Transverse colon (tissue), 4 donors: ENCODE measurements around the gene SLC5A5. TPM values are rescaled to one million over a fixed set of nuclear protein-coding genes. Genes with fewer than 3 reads are reported as not detected.

Source experiments
- DNase-seq: peaks from one replicate; pipeline ENCODE4 v3.0.0-alpha.2; 2019
- H3K27ac ChIP-seq, 4 donors: fragments of 200-600 bp; sonication (generic); 2 replicates each; pipeline ENCODE4 v1.5.1; 2016 to 2018; ENCODE audit warnings: inconsistent platforms in 4 of 4
- H3K27me3 ChIP-seq: fragments of 200-600 bp; sonication (generic); 2 replicates; pipeline ENCODE4 v1.5.1; 2017; ENCODE audit warnings: inconsistent platforms
- H3K36me3 ChIP-seq, 4 donors: fragments of 200-600 bp; sonication (generic); 2 replicates each; pipeline ENCODE4 v1.5.1; 2017 to 2019; ENCODE audit warnings: inconsistent platforms in 4 of 4
- H3K4me1 ChIP-seq, 4 donors: fragments of 200-600 bp; sonication (generic); 2 replicates each; pipeline ENCODE4 v1.5.1; 2017 to 2020; ENCODE audit warnings: inconsistent platforms in 4 of 4
- H3K4me3 ChIP-seq, 4 donors: fragments of 200-600 bp; sonication (generic); 1 replicate in 1 of 4; 2 replicates in 3 of 4; pipeline versions ENCODE4 v1.5.1 to v1.6.1; 2017 to 2019; ENCODE audit warnings: inconsistent platforms in 4 of 4
- H3K9me3 ChIP-seq, 2 donors: fragments of 200-600 bp; sonication (generic); 2 replicates each; pipeline ENCODE4 v1.5.1; 2017 to 2019; ENCODE audit warnings: inconsistent platforms in 2 of 2
- CTCF ChIP-seq, 5 experiments: fragments of 200-600 bp in 3 of 5; fragments of 450-650 bp in 2 of 5; sonication (generic) in 3 of 5; IDR thresholded peaks; 1 replicate in 2 of 5; 2 replicates in 3 of 5; pipeline ENCODE4 v1.5.1; 2016 to 2017; ENCODE audit warnings: antibody characterized with exemption in 5 of 5, inconsistent platforms in 3 of 5, mild to moderate bottlenecking in 2 of 5, moderate library complexity in 1 of 5
- EP300 ChIP-seq: sonication (generic); formaldehyde crosslinking; IDR thresholded peaks from one replicate; pipeline ENCODE4 v1.6.1; 2017; ENCODE audit warnings: antibody characterized with exemption, low read depth
- POLR2A ChIP-seq: fragments of 450-650 bp; IDR thresholded peaks from one replicate; pipeline ENCODE4 v1.6.1; 2016; ENCODE audit warnings: antibody characterized with exemption, mild to moderate bottlenecking, moderate library complexity
- POLR2AphosphoS5 ChIP-seq, 3 donors: sonication (generic); formaldehyde crosslinking; IDR thresholded peaks; one replicate each; pipeline ENCODE4 v1.6.1; 2016; ENCODE audit warnings: antibody characterized with exemption in 3 of 3
- WGBS, 2 donors: methylation state at CpG; one replicate each; pipeline ENCODE4 v1.1.5; 2018; ENCODE audit warnings: low coverage in 1 of 2; 5-methylcytosine and 5-hydroxymethylcytosine counted together
- in situ Hi-C, 4 donors: fragments of 200-750 bp; cut with MboI; loops; one replicate each; pipeline versions ENCODE4 v1.15.0 to v1.15.1; 2017; ENCODE audit warnings: low sequenced_read_pairs in 3 of 4, low pct_ligation_motif_present in 1 of 4, low pct_unique_long_range_greater_than_20kb in 1 of 4
- intact Hi-C: fragments of 100-400 bp; cut with DNase I; formaldehyde crosslinking; loops from one replicate; pipeline ENCODE4 v1.15.1; 2023; ENCODE audit warnings: low total_unique reads
- total RNA-seq, 4 donors: library from RNA; depleted of rRNA; stranded (reverse); fragments of >200 nt; gene quantifications; one replicate each; pipeline ENCODE4 v1.1.0, GENCODE V29; 2016

The SLC5A5 gene
- total RNA-seq, 4 donors from 2014 or later = not detected

- H3K4me1 ChIP-seq = no peaks in the 10 kb centered on the region
- TF ChIP-seq EP300 = no peak
- no peak for TF ChIP-seq POLR2AphosphoS5 (IDR thresholded peaks at IDR 0.05)
- TF ChIP-seq CTCF (IDR thresholded peaks at IDR 0.05) = no peak
- no peak for TF ChIP-seq POLR2A
- H3K9me3 ChIP-seq = no peaks in the 10 kb centered on the region
- H3K27ac ChIP-seq = no peak overlapping the region
- WGBS, 2 donors = 76% methylated on average over 7 of the region's 7 CpGs; no CpG with 5 or more reads in 1 of the 2 donors
- in situ Hi-C loops = no loop called here
- H3K36me3 ChIP-seq = no peaks in the 10 kb centered on the region
- no peak overlapping the region for H3K4me3 ChIP-seq
- intact Hi-C loops = no loop called here
- no peak for DNase-seq
- H3K27me3 ChIP-seq = peaks cover 20% of the 10 kb centered on the region
These were observed 16.5 kb downstream of the SLC5A5 start for GRCh38 chr19:17888260-17888659.

- in situ Hi-C loops (no loop called here), intact Hi-C loops (no loop called here)
- whole genome bisulfite sequencing, 2 donors = 31 to 34% methylated on average over 8 to 18 of the region's 18 CpGs
- Histone ChIP-seq H3K4me1 (no peaks in the 10 kb centered on the region), H3K36me3 (no peaks in the 10 kb centered on the region), H3K27ac (no peak overlapping the region), H3K27me3 (peaks cover 25% of the 10 kb centered on the region), H3K4me3 (no peak overlapping the region), H3K9me3 (no peaks in the 10 kb centered on the region)
- TF ChIP-seq CTCF (IDR thresholded peaks at IDR 0.05) (no peak), EP300 (no peak), POLR2AphosphoS5 (IDR thresholded peaks at IDR 0.05) (no peak), POLR2A (no peak)
- DNase-seq = no peak
These were observed 18.0 kb downstream of the SLC5A5 start for GRCh38 chr19:17889609-17890214.

GRCh38 chr19:17893766-17894165 lies 22.0 kb downstream of the SLC5A5 start:
- no peak overlapping the region for H3K4me3 ChIP-seq
- in situ Hi-C loops = no loop called here
- intact Hi-C loops = no loop called here
- no peaks in the 10 kb centered on the region for H3K4me1 ChIP-seq
- no peaks in the 10 kb centered on the region for H3K9me3 ChIP-seq
- H3K27ac ChIP-seq = no peak overlapping the region
- no peaks in the 10 kb centered on the region for H3K36me3 ChIP-seq
- WGBS, 2 donors = 77 to 100% methylated on average over 4 to 8 of the region's 9 CpGs
- DNase-seq = no peak
- TF ChIP-seq EP300 (no peak), POLR2AphosphoS5 (IDR thresholded peaks at IDR 0.05) (no peak), CTCF (IDR thresholded peaks at IDR 0.05) (no peak)
- H3K27me3 ChIP-seq = peaks cover 38% of the 10 kb centered on the region

GRCh38 chr19:17902701-17903100 lies 31.0 kb downstream of the SLC5A5 start:
- Histone ChIP-seq H3K36me3 (no peaks in the 10 kb centered on the region), H3K9me3 (peaks cover 0 to 4% of the 10 kb centered on the region in 2 donors), H3K27me3 (peaks cover 10% of the 10 kb centered on the region), H3K4me3 (no peak overlapping the region), H3K4me1 (no peaks in the 10 kb centered on the region), H3K27ac (no peak overlapping the region)
- TF ChIP-seq POLR2AphosphoS5 (IDR thresholded peaks at IDR 0.05) (no peak), EP300 (no peak), POLR2A (no peak), CTCF (IDR thresholded peaks at IDR 0.05) (no peak)
- DNase-seq = no peak
- in situ Hi-C loops (no loop called here), intact Hi-C loops (no loop called here)
- WGBS, 2 donors = 40 to 62% methylated on average over 3 to 6 of the region's 6 CpGs
